PC-3 (cell line): ENCODE data around the gene CNOT11. TPM values are rescaled to one million over a fixed set of nuclear protein-coding genes. Genes with fewer than 3 reads are reported as not detected.

Experiments used
- ATAC-seq: fragments of 200-7000 bp; cut with Tn5 transposase; 2 replicates; pipeline ENCODE4 v1.9.1; 2020; ENCODE audit warnings: mild to moderate bottlenecking, moderate library complexity
- BruUV-seq: library from RNA; stranded (reverse); fragments of 400-500 nt; replicated peaks from 2 replicates; lab custom pipeline; 2021; lab: Mats Ljungman, UMichigan
- CTCF ChIA-PET: fragments of 300-600 bp; sonication (Branson Sonifier 250); formaldehyde crosslinking; loops from one replicate; lab custom pipeline; 2022; ENCODE audit warnings: antibody characterized with exemption; lab: Charles Lee
- POLR2A ChIA-PET: fragments of 300-600 bp; sonication (Branson Sonifier 250); formaldehyde crosslinking; loops from one replicate; lab custom pipeline; 2022; ENCODE audit warnings: antibody characterized with exemption; ENCODE audit not compliant: unreplicated experiment; lab: Charles Lee
- DNase-seq: peaks from one replicate; pipeline ENCODE4 v3.0.0-alpha.2; 2015
- H2AFZ ChIP-seq: fragments of 300-600 bp; sonication (generic); 2 replicates; pipeline ENCODE4 v1.6.0; 2016; ENCODE audit warnings: antibody characterized with exemption, low read length
- H3F3A ChIP-seq: fragments of 300-600 bp; sonication (generic); one replicate; pipeline ENCODE4 v1.6.0; 2017; ENCODE audit warnings: antibody characterized with exemption, low read length, control low read depth, mild to moderate bottlenecking; ENCODE audit not compliant: unreplicated experiment
- H3K27ac ChIP-seq: fragments of 300-600 bp; sonication (generic); 2 replicates; pipeline ENCODE4 v1.5.1; 2016; ENCODE audit warnings: mild to moderate bottlenecking, low read length
- H3K27me3 ChIP-seq: fragments of 300-600 bp; sonication (generic); 2 replicates; pipeline ENCODE4 v1.6.1; 2016; ENCODE audit warnings: low read length, mixed read lengths
- H3K36me3 ChIP-seq: fragments of 300-600 bp; sonication (generic); 2 replicates; pipeline ENCODE4 v1.6.1; 2016; ENCODE audit warnings: low read depth, mixed run types, low read length, mixed read lengths
- H3K4me1 ChIP-seq: fragments of 300-600 bp; sonication (generic); 2 replicates; pipeline ENCODE4 v1.5.1; 2016; ENCODE audit warnings: low read length; ENCODE audit not compliant: insufficient read depth
- H3K4me2 ChIP-seq: fragments of 300-600 bp; sonication (generic); 2 replicates; pipeline ENCODE4 v1.6.0; 2016; ENCODE audit warnings: low read length
- H3K4me3 ChIP-seq: fragments of 300-600 bp; sonication (generic); 2 replicates; pipeline ENCODE4 v1.5.1; 2016; ENCODE audit warnings: mild to moderate bottlenecking, low read length, mixed read lengths
- H3K79me2 ChIP-seq: fragments of 300-600 bp; sonication (generic); 2 replicates; pipeline ENCODE4 v1.6.1; 2017; ENCODE audit warnings: low read length, mixed read lengths
- H3K9ac ChIP-seq: fragments of 300-600 bp; sonication (generic); 2 replicates; pipeline ENCODE4 v1.6.0; 2016; ENCODE audit warnings: mild to moderate bottlenecking, low read length
- H3K9me2 ChIP-seq: fragments of 300-600 bp; sonication (generic); replicated peaks from 2 replicates; pipeline ENCODE4 v1.6.1; 2016; ENCODE audit warnings: mixed run types, low read length, mixed read lengths
- H3K9me3 ChIP-seq: fragments of 300-600 bp; sonication (generic); 2 replicates; pipeline ENCODE4 v1.6.1; 2016; ENCODE audit warnings: low read length, mixed read lengths
- H4K20me1 ChIP-seq: fragments of 300-600 bp; sonication (generic); 2 replicates; pipeline ENCODE4 v1.6.1; 2016; ENCODE audit warnings: low read length, mixed read lengths
- CTCF ChIP-seq: fragments of 300-600 bp; sonication (generic); conservative IDR thresholded peaks from 2 replicates; pipeline ENCODE4 v1.5.1; 2017; ENCODE audit warnings: antibody characterized with exemption, low read depth, mild to moderate bottlenecking, low read length
- EZH2 ChIP-seq: fragments of 300-600 bp; sonication (generic); IDR thresholded peaks from one replicate; pipeline ENCODE4 v1.6.1; 2017; ENCODE audit warnings: antibody characterized with exemption, mild to moderate bottlenecking, low read length; ENCODE audit not compliant: unreplicated experiment
- EZH2phosphoT487 ChIP-seq: fragments of 300-600 bp; sonication (generic); IDR thresholded peaks from 2 replicates; pipeline ENCODE4 v1.6.1; 2018; ENCODE audit warnings: mild to moderate bottlenecking, antibody characterized with exemption, low read length, borderline replicate concordance
- intact Hi-C: fragments of 100-400 bp; cut with micrococcal nuclease; formaldehyde crosslinking; loops from 2 replicates; pipeline ENCODE4 v1.9.0; 2023
- total RNA-seq: library from RNA; depleted of rRNA; stranded (reverse); fragments of >200 nt; gene quantifications from 2 replicates; pipeline ENCODE4 v1.2.3, GENCODE V29; 2014

The CNOT11 gene
- total RNA-seq, 1 experiment from 2014 or later: 48.5 TPM

- CTCF ChIA-PET: interaction anchor here (0.5 to 1.5 kb wide), 4 partner anchors 11 to 1770 kb away, joined by 3 to 5 read pairs (median 4); no protein-coding TSS in a partner anchor
- H3K4me2 ChIP-seq: peak overlapping the region; percentile 99
- H3K4me3 ChIP-seq: peak overlapping the region; percentile 95
- H3K9ac ChIP-seq: peak overlapping the region; percentile 98
- no TSS peak for BruUV-seq
- H2AFZ ChIP-seq: peak overlapping the region; percentile 96
- no peaks in the 10 kb centered on the region for H3F3A ChIP-seq
- H3K9me2 ChIP-seq: no peaks in the 10 kb centered on the region
- intact Hi-C loops: no loop called here
- POLR2A ChIA-PET: interaction anchor here (0.6 to 1.2 kb wide), 2 partner anchors 582 to 1083 kb away, joined by 3 read pairs; no protein-coding TSS in a partner anchor
- peaks cover 14% of the 10 kb centered on the region for H4K20me1 ChIP-seq
- no peaks in the 10 kb centered on the region for H3K9me3 ChIP-seq
- no peak for TF ChIP-seq EZH2phosphoT487
- no peak for TF ChIP-seq CTCF
- no peak for TF ChIP-seq EZH2
- ATAC-seq (peak; percentile 54), DNase-seq (peak; percentile 61)
- H3K27ac ChIP-seq: peak overlapping the region; percentile 67
- H3K4me1 ChIP-seq: peaks cover 30% of the 10 kb centered on the region
- H3K36me3 ChIP-seq: peaks cover 4% of the 10 kb centered on the region; the same call in 1 of the 2 replicates
- peaks cover 51% of the 10 kb centered on the region for H3K79me2 ChIP-seq
- H3K27me3 ChIP-seq: no peaks in the 10 kb centered on the region
Observed at GRCh38 chr2:101253013-101253702, 472 bp downstream of the CNOT11 start.

DNA sequence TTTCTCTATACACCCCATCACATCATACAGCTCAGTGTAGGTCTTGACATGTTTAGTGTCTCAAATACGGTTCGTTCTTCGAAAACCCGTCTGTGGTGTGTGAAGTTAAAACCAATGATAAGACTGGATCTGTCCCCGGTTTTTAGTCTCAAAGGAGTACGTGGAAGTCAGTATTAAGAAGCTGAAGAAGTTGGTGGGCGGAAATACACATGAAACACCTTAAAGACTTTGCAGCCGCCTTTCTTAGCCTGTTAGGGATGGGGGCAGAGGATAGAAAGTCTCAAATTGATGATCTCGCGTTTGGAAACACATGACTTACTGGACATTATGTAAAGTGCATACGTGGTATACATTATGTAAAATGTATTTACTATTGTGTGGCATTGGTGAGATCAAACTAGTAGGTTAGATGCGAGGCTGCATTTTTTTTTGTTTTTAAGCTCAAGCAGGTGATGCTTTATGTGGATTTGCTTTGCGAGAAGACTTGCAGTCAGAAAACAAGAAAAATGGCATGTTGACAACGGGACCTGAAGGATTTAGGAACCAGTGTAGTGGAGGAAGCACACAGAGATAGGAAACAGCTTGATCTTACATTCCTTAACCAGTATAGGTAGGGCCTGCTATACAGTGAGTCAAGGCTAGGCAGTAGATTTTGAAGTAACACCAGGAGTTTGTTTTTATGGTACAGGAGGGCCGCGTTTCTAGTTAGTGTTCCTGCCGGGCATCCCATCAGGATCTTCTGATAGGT, 1.2 kb downstream of the CNOT11 start:
- BruUV-seq: TSS peak; percentile 77
- intact Hi-C loops: no loop called here
- Histone ChIP-seq H3K9ac (peak overlapping the region; percentile 98), H3K27ac (0 out of 2 replicates have a peak overlapping the region, but pooled peaks have one; percentile 67), H3K4me3 (peak overlapping the region; percentile 95), H3F3A (no peaks in the 10 kb centered on the region), H3K27me3 (no peaks in the 10 kb centered on the region), H3K36me3 (peaks cover 9% of the 10 kb centered on the region; the same call in 1 of the 2 replicates), H2AFZ (peak overlapping the region; percentile 96; the same call in 1 of the 2 replicates), H3K9me3 (no peaks in the 10 kb centered on the region), H4K20me1 (peaks cover 14% of the 10 kb centered on the region), H3K4me1 (peaks cover 30% of the 10 kb centered on the region), H3K4me2 (peak overlapping the region; percentile 99), H3K79me2 (peaks cover 56% of the 10 kb centered on the region), H3K9me2 (no peaks in the 10 kb centered on the region)
- no peak for ATAC-seq
- DNase-seq: peak; percentile 28
- TF ChIP-seq CTCF: no peak
- TF ChIP-seq EZH2phosphoT487: no peak
- TF ChIP-seq EZH2: no peak
- POLR2A ChIA-PET: interaction anchor here (0.6 kb wide), 2 partner anchors 35 to 581 kb away, joined by 3 read pairs; no protein-coding TSS in a partner anchor
- CTCF ChIA-PET: interaction anchor here (0.6 kb wide), 1 partner anchor 986 kb away, joined by 3 read pairs; no protein-coding TSS in a partner anchor
